ENCODE results near the gene GATA3. TPM values are rescaled to one million over a fixed set of nuclear protein-coding genes. Genes with fewer than 3 reads are reported as not detected.
"Not testable (repeated sequence)": the region's sequence is repeated elsewhere in the genome, so short reads cannot be mapped to it uniquely, and the experiment has no call there.

Gene GATA3
- total RNA-seq, 1 experiment from 2014 or later = 5.0 TPM

- Mint-ChIP-seq H3K4me3 (ENCODE audit: low read depth, unreplicated experiment) (no peak overlapping the region), H3K27me3 (ENCODE audit: unreplicated experiment) (no peaks in the 10 kb centered on the region), H3K27ac (ENCODE audit: unreplicated experiment) (no peak overlapping the region), H3K4me1 (ENCODE audit: low read depth, unreplicated experiment) (no peaks in the 10 kb centered on the region), H3K36me3 (ENCODE audit: insufficient read depth, unreplicated experiment) (no peaks in the 10 kb centered on the region), H3K9me3 (ENCODE audit: low read depth, unreplicated experiment) (no peaks in the 10 kb centered on the region)
- CTCF ChIA-PET = no interaction called here
- intact Hi-C loops (cut with micrococcal nuclease; ENCODE audit: unreplicated experiment) = no loop called here
- no peak for TF ChIP-seq CTCF (IDR thresholded peaks at IDR 0.05; ENCODE audit: unreplicated experiment)
- no peak for DNase-seq
- no TSS peak for BruUV-seq (replicated peaks)
Measured at GRCh38 chr10:8023851-8024250, 30.6 kb upstream of the GATA3 start.

GRCh38 chr10:8026349-8027259, 27.9 kb upstream of the GATA3 start:
- Mint-ChIP-seq H3K27ac (ENCODE audit: unreplicated experiment) (no peak overlapping the region), H3K4me1 (ENCODE audit: low read depth, unreplicated experiment) (no peaks in the 10 kb centered on the region), H3K27me3 (ENCODE audit: unreplicated experiment) (peaks cover 7% of the 10 kb centered on the region), H3K4me3 (ENCODE audit: low read depth, unreplicated experiment) (peak overlapping the region; percentile 48), H3K9me3 (ENCODE audit: low read depth, unreplicated experiment) (no peaks in the 10 kb centered on the region), H3K36me3 (ENCODE audit: insufficient read depth, unreplicated experiment) (no peaks in the 10 kb centered on the region)
- CTCF ChIA-PET = interaction anchor here (0.7 to 1.2 kb wide), 4 partner anchors 14 to 133 kb away, joined by 3 to 11 read pairs (median 5); no protein-coding TSS in a partner anchor
- BruUV-seq (replicated peaks) = no TSS peak
- no peak for TF ChIP-seq CTCF (IDR thresholded peaks at IDR 0.05; ENCODE audit: unreplicated experiment)
- intact Hi-C loops (cut with micrococcal nuclease; ENCODE audit: unreplicated experiment) = no loop called here
- no peak for DNase-seq

GRCh38 chr10:8031211-8031610, 23.3 kb upstream of the GATA3 start:
- intact Hi-C loops (cut with micrococcal nuclease; ENCODE audit: unreplicated experiment); H3K9me3 Mint-ChIP-seq (ENCODE audit: low read depth, unreplicated experiment); CTCF ChIA-PET; BruUV-seq (replicated peaks); H3K27ac Mint-ChIP-seq (ENCODE audit: unreplicated experiment); H3K4me3 Mint-ChIP-seq (ENCODE audit: low read depth, unreplicated experiment); DNase-seq; H3K36me3 Mint-ChIP-seq (ENCODE audit: insufficient read depth, unreplicated experiment); H3K4me1 Mint-ChIP-seq (ENCODE audit: low read depth, unreplicated experiment): not testable (repeated sequence)
- H3K27me3 Mint-ChIP-seq (ENCODE audit: unreplicated experiment) = peaks cover 29% of the 10 kb centered on the region

GRCh38 chr10:8032558-8032957, 21.9 kb upstream of the GATA3 start:
- Mint-ChIP-seq H3K36me3 (ENCODE audit: insufficient read depth, unreplicated experiment) (no peaks in the 10 kb centered on the region), H3K9me3 (ENCODE audit: low read depth, unreplicated experiment) (no peaks in the 10 kb centered on the region), H3K27ac (ENCODE audit: unreplicated experiment) (no peak overlapping the region), H3K4me3 (ENCODE audit: low read depth, unreplicated experiment) (no peak overlapping the region), H3K27me3 (ENCODE audit: unreplicated experiment) (peaks cover 42% of the 10 kb centered on the region), H3K4me1 (ENCODE audit: low read depth, unreplicated experiment) (peaks cover 6% of the 10 kb centered on the region)
- intact Hi-C loops (cut with micrococcal nuclease; ENCODE audit: unreplicated experiment) = no loop called here
- no TSS peak for BruUV-seq (replicated peaks)
- CTCF ChIA-PET = interaction anchor here (0.6 kb wide), 2 partner anchors 188 to 266 kb away, joined by 3 read pairs; no protein-coding TSS in a partner anchor
- no peak for DNase-seq
- TF ChIP-seq CTCF (IDR thresholded peaks at IDR 0.05; ENCODE audit: unreplicated experiment) = no peak
